C1 segment of cervical spinal cord (tissue), 14 donors: Measurements from ENCODE around the gene MRPL32.

ENCODE experiments used
- DNase-seq, 14 donors: peaks; one replicate each; lab custom pipeline; 2025; lab: John Stamatoyannopoulos, UW

MRPL32 gene

DNA sequence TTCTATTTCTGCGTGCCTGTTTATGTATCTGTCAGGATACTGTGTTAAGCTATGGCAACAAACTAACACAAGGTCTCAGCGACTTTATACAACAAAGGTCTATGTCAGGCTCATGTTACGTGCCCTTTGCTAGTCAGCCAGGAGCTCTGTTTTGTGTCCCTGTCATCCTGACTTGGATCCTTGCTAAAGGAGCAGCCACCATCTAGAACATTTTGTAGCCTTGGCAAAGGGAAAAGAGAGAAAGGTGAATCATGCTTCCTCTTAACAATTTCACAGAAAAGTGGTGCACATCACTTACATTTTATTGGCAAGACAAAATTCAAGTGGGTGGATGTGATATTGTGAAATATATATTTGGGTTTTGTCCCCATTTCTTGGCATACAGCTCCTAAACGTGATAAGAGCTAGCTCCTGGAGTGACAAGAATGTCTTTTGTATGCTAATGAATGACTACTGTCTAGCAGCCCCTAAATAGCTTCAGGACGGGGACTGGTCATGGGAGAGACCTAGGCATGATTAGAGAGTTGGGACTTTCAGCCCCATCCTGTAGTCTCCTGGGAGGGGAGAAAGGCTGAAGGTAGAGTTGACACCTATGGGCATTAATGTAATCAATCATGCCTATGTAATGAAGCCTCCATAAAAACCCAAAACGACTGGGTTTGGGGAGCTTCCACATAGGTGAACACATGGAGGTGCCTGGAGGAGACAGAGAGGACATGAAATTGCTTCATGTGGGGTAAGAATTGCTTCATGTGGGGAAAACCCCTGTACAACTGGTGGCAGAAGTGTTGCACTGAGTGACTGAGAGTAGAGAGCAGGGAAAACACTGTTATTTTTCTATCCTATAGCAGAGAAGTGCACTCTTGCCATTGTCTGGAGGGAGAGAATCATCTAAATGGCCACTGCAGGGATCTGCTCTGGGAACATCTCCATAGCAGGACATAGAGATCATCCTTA, 33.0 kb downstream of the MRPL32 start:
- no peak for DNase-seq

DNA sequence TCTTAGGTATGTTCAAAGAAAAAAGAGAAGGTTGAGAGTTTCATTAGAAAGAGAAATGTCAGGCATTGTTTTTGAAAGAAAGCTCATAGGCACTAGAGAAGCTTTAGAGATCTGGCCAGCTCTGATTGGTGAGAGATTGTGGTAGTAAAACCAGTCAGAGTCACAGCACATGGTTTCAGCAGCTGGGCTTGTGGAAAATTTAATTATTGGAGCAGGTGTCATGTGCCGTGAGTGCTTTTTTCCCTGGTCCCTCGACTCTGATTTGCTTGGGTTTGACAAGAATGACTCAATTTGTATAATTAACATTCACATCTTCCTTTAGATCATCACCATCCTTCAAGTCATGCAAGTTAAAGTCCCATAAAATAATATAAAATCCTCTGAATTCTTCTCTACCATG, 35.2 kb downstream of the MRPL32 start:
- DNase-seq, result no peak

- DNase-seq, result peak in 1 of 14 donors; percentile 2
Observed at GRCh38 chr7:42972699-42973500, 40.7 kb downstream of the MRPL32 start.

- DNase-seq, result no peak
Observed at GRCh38 chr7:42976371-42976770, 44.2 kb downstream of the MRPL32 start.

DNA sequence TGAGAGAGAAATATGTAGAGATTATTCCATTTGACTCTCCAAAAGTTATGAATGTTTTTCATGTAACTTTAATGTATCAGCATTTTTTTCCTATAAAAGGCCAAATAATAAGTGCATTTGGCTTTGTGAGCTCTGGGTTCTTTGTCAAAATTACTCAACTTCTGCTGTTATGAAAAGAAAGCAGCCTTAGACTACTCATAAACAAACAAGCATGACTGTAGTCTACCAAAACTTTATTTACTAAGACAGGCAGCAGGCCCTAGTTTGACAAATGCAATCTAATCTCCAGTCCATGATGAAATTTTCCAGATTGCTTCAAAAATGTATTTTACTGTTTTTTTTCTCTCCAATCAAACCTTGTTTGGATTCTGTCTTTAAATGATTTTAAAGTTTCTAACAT, 46.3 kb downstream of the MRPL32 start:
- DNase-seq, result no peak

- DNase-seq, result no peak
Observed at GRCh38 chr7:42980084-42980483, 47.9 kb downstream of the MRPL32 start.

DNA sequence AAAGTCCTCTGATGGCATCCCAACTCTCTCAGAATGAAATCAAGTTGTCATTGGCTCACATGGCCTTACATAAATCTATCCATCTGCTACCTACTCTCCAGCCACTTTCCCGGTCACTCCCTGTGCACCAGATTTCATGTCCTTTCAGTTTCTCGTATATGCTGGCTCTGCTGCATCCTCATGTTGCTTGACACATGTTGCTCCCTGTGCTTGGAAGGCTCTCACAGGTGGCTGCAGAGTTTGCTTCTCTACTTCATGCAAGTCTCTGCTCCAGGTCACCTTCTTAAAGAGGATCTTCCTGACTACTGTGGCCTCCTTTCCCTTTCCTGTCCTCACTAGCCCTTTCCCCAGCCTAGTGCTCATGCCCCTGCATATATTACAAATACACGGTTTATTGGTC, 48.3 kb downstream of the MRPL32 start:
- DNase-seq, result no peak

DNA sequence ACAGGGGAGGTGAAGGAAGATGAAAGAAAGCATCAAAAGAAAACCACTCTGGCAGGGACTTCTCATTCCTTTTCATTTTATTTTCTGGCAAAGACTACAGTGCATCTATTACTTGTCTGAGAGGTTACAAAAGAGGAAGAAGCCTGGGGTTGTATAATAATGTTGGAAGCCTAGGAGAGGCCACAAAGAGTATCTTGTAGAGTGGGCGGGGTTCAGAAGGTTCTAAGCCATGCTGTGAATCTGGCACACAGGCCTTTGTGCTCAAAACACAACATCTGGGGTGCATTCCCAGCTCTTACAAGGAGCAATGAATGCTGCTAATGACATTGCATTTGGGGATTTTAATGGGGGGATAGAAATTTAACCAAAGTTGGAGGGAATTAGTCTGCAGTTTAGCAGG, 49.4 kb downstream of the MRPL32 start:
- no peak for DNase-seq

DNA sequence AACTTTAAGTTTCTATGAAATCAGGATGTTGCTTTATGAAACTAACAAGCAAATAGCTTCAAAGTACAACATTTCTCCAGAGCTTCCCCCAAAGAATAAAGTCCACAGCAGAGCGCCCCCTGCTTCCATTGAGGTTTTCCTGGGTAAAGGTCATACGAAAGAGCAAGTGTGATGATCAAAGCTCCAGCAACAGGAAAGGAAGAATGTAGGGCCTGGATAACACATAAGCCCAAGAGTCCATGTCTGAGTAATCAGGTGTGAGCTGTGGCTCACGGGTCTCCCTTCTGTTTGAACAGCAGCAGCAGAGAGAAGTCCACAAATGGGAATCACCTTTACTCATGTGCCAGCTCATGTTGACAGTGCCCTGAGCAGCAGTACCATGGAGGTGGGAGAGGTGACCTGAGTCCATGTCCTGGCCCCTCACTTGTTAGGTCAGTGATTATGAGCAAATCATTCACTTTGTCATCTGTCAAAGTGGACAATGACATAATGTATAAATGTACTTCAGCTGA, 50.5 kb downstream of the MRPL32 start:
- DNase-seq, result no peak

DNA sequence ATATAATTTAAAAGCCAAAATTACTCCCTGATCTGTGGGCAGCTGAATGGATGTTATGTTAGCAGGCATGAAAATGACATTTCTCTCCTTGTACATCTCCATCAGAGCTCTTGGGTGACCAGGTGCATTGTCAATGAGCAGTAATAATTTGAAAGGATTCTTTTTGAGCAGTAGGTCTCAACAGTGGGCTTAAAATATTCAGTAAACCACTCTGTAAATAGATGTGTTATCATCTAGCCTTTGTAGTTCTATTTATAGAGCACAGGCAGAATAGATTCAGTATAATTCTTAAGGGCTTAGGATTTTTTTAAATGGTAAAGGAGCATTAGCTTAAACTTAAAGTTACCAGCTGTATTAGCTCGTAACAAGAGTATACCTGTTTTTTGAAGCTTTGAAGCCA, 52.0 kb downstream of the MRPL32 start:
- DNase-seq, result no peak

DNA sequence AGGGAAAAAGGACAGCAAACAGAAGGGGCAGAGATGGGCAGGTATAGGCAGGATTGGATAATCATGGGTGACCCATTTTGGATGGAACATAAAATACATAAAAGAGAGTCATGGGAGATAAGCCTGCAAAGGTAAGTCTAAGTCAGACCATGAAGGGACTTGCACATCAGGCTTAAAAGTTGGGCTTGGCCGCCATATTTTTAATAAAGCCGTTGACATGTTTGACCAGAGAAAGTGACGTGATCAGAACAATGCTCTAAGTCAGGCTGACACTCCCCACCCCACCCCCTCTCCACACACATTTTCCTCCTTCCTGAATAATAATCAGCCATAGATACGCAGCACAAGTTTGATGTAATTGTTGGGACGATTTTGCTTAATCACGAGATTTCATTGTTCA, 54.0 kb downstream of the MRPL32 start:
- DNase-seq, result no peak

- DNase-seq, result no peak
Observed at GRCh38 chr7:42986781-42987248, 54.6 kb downstream of the MRPL32 start.
